LNCAP (cell line): ENCODE results near the gene NFIB.

ENCODE experiments used
- CTCF ChIP-seq: fragments of 450-650 bp; IDR thresholded peaks from 2 replicates; pipeline ENCODE4 v1.5.1; 2017; ENCODE audit warnings: mild to moderate bottlenecking

The NFIB gene

DNA sequence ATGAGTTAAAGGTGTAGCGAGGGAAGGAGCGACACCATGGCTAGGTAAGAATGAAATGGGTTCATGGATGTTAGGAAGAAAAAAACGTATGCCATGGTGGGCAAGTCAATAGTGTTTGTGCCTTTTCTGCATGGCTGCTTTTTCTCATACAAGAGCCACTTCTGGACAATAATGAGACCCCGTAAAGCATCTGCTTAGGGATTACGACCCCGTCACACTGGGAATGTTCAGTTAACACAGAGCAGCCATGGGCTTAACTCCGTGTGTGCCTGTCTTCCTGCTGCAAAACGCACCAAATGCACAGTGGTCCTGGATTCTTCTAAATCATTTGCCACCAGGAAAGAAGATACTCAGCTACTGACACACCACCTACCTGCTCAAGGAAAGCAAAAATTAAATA is 81.8 kb downstream of the NFIB start:
- TF ChIP-seq CTCF = no peak

GRCh38 chr9:14231196-14231990 is 82.5 kb downstream of the NFIB start:
- no peak for TF ChIP-seq CTCF

GRCh38 chr9:14228602-14229001 is 85.3 kb downstream of the NFIB start:
- TF ChIP-seq CTCF = no peak

GRCh38 chr9:14226855-14227532 is 86.9 kb downstream of the NFIB start:
- no peak for TF ChIP-seq CTCF

DNA sequence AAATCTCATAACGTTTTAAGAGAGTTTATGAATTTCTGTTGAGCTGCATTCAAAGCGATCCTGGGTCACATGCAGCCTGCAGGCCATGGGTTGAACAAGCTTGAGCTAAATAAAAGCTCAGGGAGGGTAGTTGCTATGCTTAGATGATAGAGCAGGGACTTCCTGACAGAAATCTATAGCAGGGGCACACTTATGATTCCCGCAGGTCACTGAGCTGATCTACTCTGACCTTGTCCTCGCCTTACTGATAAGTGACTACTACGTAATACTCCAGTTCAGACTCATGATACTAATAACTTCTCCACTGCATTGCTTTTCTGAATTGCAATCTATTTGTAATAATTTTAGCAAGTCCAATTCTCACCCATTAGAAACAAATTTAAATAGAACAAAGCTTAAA is 90.9 kb downstream of the NFIB start:
- no peak for TF ChIP-seq CTCF

DNA sequence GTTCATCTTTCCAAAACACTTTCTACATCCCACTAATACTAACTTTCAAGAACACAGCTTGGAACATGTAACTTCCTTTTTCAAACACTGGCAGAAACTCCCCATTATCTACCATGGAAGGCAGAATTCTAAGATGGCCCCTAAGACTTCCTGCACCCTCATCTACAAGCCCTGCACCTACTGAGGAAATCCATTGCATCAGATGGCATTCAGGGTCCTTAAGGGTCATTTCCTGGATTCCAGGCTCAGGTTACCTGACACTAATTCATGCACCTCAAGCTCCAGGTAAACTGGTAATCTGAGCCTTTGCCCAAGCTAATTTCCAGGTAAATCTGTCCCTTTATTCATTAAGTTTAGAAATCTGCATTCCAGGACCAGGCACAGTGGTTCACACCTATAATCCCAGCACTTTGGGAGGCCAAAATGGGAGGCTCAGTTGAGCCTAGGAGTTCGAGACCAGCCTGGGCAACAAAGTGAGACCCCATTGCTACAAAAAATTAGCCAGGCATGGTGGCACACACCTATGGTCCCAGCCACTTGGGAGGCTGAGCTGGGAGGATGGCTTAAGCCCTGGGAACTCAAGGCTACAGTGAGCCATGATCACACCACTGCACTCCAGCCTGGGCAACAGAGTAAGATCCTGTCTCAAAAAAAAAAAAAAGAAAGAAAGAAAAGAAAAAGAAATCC is 91.6 kb downstream of the NFIB start:
- TF ChIP-seq CTCF = no peak

DNA sequence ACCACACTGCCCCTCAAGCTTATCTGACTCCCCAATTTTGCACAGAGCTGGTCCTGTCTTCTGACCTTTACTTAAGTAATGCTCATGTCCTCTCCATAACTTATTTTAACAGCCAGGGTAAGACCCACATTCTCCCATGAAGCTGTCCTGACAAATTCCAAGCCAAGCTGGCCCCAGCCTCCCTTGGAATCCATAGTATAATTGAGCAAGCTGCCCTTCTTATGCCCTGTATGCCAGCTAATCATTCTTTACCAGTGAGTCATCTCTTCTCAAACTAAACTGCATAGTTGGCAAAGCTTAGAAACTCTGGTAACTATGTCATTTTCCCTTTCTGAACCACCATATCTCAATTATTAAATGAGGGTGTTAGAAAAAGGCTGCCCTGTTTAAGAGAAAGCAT is 92.4 kb downstream of the NFIB start:
- TF ChIP-seq CTCF = no peak
